B cell (primary cell): ENCODE results near the gene SCFD2.

ENCODE experiments used
- CTCF ChIP-seq: fragments of 200-600 bp; IDR thresholded peaks from one replicate; pipeline ENCODE4 v1.8.0; 2022; ENCODE audit warnings: antibody characterized with exemption, mild to moderate bottlenecking
- EZH2 ChIP-seq: IDR thresholded peaks from 2 replicates; pipeline ENCODE4 v1.6.1; 2012; ENCODE audit warnings: borderline replicate concordance, low read depth, mild to moderate bottlenecking, moderate library complexity, low read length; ENCODE audit not compliant: insufficient read depth, poor library complexity, severe bottlenecking

GRCh38 chr4:53151489-53151788, 214.4 kb downstream of the SCFD2 start:
- TF ChIP-seq CTCF: no peak
- TF ChIP-seq EZH2: no peak
